Nephron progenitor cell (in vitro differentiated cells): ENCODE measurements around the gene SMPD3.

Source experiments
- DNase-seq: peaks from one replicate; pipeline ENCODE4 v3.0.0; 2021
- H3K27ac Mint-ChIP-seq: 2 replicates; pipeline ENCODE4 v1.8.0; 2021; ENCODE audit warnings: mild to moderate bottlenecking, moderate library complexity, mixed read lengths
- H3K27me3 Mint-ChIP-seq: 2 replicates; pipeline ENCODE4 v1.8.0; 2021; ENCODE audit warnings: mild to moderate bottlenecking, low read depth, mixed read lengths; ENCODE audit not compliant: poor library complexity
- H3K36me3 Mint-ChIP-seq: 2 replicates; pipeline ENCODE4 v1.8.0; 2021; ENCODE audit warnings: low read depth, mixed read lengths
- H3K4me1 Mint-ChIP-seq: 2 replicates; pipeline ENCODE4 v1.8.0; 2021; ENCODE audit warnings: mixed read lengths
- H3K4me3 Mint-ChIP-seq: 2 replicates; pipeline ENCODE4 v1.8.0; 2021; ENCODE audit warnings: mild to moderate bottlenecking, moderate library complexity, mixed read lengths
- H3K9me3 Mint-ChIP-seq: 2 replicates; pipeline ENCODE4 v1.8.0; 2021; ENCODE audit warnings: mild to moderate bottlenecking, moderate library complexity, mixed read lengths
- TF ChIP-seq, protein P1 (sequence below): fragments of 200-600 bp; sonication (generic); IDR thresholded peaks from 2 replicates; pipeline ENCODE4 v1.5.0; 2021; ENCODE audit warnings: antibody characterized with exemption

The SMPD3 gene

DNA sequence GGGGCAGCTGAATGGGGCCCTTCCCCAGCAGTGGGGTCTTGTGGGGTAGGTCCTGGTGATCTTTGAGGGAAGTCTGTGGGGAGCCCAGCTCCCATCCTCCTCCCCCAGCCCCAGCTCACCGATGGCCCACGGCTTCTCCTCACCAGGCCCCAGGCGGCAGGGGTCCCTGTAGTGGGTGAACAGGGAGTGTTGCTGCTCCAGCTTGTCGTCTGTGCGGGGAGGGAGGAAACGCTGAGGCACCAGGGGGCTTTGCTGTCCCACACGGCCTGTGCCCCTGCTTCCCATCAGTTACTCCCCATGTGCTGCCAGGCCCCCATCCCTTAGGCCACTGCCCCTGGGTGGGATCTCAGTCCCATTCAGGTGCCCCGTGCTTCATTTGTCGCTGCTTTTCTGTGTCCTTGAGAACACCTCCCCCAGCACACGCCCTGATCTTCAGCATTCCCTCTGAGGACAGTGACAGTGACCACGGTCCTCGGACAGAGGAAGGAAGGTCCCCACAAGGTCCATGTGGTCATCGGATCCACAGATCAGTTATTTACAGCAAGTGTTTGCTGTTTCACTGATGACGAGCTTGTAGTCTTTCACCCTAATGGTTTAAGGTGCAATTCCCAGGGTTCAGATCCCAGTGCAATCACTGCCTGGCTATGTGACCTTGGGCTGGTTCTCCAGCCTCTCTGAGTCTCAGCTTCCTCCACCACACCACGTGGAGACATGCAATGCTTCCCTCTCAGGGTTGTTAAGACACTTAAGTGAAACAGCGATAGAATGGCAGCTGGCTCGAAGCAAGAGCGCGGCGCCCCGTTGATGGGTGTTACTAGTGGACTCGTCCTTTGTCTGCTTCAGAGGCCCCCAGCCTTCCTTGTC, 84.4 kb downstream of the SMPD3 start:
- no peak for DNase-seq
- H3K27me3 Mint-ChIP-seq = no peaks in the 10 kb centered on the region
- no peak overlapping the region for H3K4me3 Mint-ChIP-seq
- H3K27ac Mint-ChIP-seq = peak overlapping the region; percentile 60
- peaks cover 66% of the 10 kb centered on the region for H3K4me1 Mint-ChIP-seq
- H3K36me3 Mint-ChIP-seq = no peaks in the 10 kb centered on the region
- TF ChIP-seq, protein P1, sequence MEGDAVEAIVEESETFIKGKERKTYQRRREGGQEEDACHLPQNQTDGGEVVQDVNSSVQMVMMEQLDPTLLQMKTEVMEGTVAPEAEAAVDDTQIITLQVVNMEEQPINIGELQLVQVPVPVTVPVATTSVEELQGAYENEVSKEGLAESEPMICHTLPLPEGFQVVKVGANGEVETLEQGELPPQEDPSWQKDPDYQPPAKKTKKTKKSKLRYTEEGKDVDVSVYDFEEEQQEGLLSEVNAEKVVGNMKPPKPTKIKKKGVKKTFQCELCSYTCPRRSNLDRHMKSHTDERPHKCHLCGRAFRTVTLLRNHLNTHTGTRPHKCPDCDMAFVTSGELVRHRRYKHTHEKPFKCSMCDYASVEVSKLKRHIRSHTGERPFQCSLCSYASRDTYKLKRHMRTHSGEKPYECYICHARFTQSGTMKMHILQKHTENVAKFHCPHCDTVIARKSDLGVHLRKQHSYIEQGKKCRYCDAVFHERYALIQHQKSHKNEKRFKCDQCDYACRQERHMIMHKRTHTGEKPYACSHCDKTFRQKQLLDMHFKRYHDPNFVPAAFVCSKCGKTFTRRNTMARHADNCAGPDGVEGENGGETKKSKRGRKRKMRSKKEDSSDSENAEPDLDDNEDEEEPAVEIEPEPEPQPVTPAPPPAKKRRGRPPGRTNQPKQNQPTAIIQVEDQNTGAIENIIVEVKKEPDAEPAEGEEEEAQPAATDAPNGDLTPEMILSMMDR = no peak
- no peaks in the 10 kb centered on the region for H3K9me3 Mint-ChIP-seq

DNA sequence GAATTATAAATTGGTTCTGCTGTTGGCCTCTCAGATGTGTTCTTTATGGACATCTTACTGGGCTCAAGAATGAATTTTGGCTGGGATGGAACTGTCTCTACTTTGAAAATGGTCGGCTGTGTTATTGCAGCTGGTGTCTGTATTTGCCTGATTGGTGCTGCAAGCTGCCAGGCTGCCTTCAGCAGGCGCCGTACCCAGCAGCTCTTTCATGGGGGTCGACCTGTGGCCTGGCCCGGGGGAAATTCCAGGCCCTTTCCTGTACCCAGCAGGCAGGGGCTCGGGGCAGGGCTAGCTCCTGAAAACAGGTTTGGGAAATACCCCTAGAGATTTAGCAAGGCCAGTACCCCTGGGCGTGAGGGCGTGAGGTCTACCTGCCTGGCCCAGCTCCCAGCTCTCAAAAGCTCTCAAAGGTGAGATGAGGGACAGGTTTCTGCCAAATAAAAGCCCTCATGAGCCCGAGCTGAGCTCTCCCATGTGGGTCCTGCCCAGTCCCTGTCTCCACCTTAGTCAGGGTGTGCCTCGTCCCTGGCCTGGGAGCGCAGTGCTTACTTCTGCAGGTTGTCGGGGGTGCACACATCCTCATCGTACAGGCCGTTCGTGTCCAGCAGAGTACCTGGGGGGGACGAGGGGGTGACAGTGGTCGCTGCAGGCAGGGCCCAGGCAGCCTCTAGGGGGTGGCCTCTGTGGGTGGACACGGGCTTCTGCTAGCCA, 85.2 kb downstream of the SMPD3 start:
- peaks cover 3% of the 10 kb centered on the region for H3K36me3 Mint-ChIP-seq
- no peaks in the 10 kb centered on the region for H3K27me3 Mint-ChIP-seq
- no peak for DNase-seq
- TF ChIP-seq, protein P1 = no peak
- H3K4me1 Mint-ChIP-seq = peaks cover 58% of the 10 kb centered on the region
- peak overlapping the region; percentile 89 for H3K27ac Mint-ChIP-seq
- no peak overlapping the region for H3K4me3 Mint-ChIP-seq
- H3K9me3 Mint-ChIP-seq = no peaks in the 10 kb centered on the region

DNA sequence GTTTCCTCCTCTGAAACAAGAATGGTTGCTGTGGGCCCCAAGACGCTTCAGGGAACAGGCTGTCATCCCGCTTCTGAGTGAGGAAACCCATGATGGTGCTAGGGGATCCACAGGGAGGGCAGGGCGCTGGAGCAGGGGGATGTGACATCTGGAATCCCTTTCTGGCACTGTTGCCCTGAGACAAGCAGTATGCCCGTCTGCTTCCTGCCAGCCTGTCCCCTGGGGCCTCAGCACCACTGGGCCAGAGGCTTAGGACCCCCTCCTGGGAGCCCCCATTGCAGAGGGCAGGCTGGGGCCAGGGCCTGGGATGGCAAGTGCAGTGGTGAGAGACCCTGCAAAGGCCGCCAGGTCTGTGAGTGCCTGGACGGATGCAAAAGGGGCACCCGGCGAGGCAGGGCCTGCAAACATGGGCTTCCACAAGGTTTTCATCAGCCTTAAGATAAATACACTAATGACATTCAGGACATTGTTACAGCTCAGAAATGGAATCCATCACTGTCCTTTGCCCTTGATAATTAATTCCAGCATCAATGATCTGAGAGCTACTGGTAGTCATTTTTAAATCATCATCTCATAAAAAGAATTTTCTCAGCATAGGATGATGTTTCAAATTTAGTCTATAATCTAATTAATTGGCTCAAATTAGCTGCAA, 85.9 kb downstream of the SMPD3 start:
- H3K4me1 Mint-ChIP-seq = peaks cover 51% of the 10 kb centered on the region
- H3K36me3 Mint-ChIP-seq = peaks cover 5% of the 10 kb centered on the region
- TF ChIP-seq, protein P1 = no peak
- no peaks in the 10 kb centered on the region for H3K27me3 Mint-ChIP-seq
- no peak for DNase-seq
- no peaks in the 10 kb centered on the region for H3K9me3 Mint-ChIP-seq
- peak overlapping the region; percentile 29 for H3K27ac Mint-ChIP-seq
- no peak overlapping the region for H3K4me3 Mint-ChIP-seq

DNA sequence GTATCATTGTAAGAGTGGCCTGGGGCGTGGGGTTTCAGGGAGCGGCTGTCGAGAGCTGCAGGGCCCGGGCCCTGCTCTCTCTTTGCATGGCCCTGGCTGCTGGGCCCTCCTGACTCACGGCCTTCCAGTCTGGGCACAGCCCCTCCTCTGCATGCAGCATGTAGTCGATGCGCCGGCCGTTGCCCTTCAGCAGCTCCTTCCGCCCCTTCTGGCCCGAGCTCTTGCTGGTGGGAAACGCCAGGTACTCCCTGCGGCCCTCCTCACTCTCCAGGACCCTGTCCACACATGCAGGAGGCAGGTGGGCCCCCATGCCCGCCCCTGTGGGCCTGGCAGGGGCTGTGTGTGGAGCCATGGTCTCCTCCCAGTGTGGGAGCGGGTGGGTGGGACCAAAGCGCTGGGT, 86.8 kb downstream of the SMPD3 start:
- TF ChIP-seq, protein P1 = no peak
- no peak overlapping the region for H3K4me3 Mint-ChIP-seq

DNA sequence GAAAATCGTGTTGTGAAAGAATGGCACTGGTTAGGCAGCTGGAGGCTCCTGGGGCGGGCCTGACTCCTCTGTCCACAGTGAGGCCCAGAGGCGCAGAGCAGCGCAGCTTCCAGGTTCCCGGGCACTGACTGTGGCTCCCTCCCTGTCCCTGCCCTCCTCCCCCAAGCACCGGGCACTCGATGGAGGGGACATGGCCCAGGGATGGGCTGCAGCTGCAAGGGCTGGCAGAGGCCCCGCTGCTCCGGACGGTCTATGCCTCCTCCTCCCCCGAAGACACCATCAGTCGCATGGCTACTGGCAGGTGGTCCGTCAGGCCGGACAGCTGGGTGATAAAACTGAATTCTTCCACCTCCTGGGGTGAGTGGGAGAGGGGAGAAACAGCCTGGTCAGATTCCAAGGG, 87.4 kb downstream of the SMPD3 start:
- Mint-ChIP-seq H3K4me3 (no peak overlapping the region), H3K36me3 (peaks cover 5% of the 10 kb centered on the region), H3K9me3 (no peaks in the 10 kb centered on the region), H3K27ac (no peak overlapping the region), H3K4me1 (peaks cover 40% of the 10 kb centered on the region), H3K27me3 (no peaks in the 10 kb centered on the region)
- DNase-seq = no peak
- TF ChIP-seq, protein P1 = no peak

More for the DNA sequence above, 86.8 kb downstream of the SMPD3 start:
- H3K27me3 Mint-ChIP-seq = no peaks in the 10 kb centered on the region
- no peaks in the 10 kb centered on the region for H3K9me3 Mint-ChIP-seq
- no peak overlapping the region for H3K27ac Mint-ChIP-seq
- no peak for DNase-seq
- peaks cover 45% of the 10 kb centered on the region for H3K4me1 Mint-ChIP-seq
- H3K36me3 Mint-ChIP-seq = peaks cover 5% of the 10 kb centered on the region
